ENCODE data around the gene KAZN. TPM values are rescaled to one million over a fixed set of nuclear protein-coding genes. Genes with fewer than 3 reads are reported as not detected.

KAZN gene
- total RNA-seq, 2 donors from 2014 or later, result 9.8 to 12.2 TPM

- Histone ChIP-seq H3K4me1 (no peaks in the 10 kb centered on the region), H3K9ac (ENCODE audit: low read depth in 2 of 2, low read length in 2 of 2) (no peak overlapping the region), H3K27me3 (no peaks in the 10 kb centered on the region), H3K9me3 (no peaks in the 10 kb centered on the region), H3K4me3 (no peak overlapping the region), H3K27ac (no peak overlapping the region), H3K36me3 (no peaks in the 10 kb centered on the region)
- intact Hi-C loops (cut with DNase I), result no loop called here
- no peak for DNase-seq
- no peak for TF ChIP-seq CTCF (IDR thresholded peaks at IDR 0.05)
These were observed 116.8 kb downstream of the KAZN start for GRCh38 chr1:14715266-14715665.

GRCh38 chr1:14715802-14716201 lies 117.3 kb downstream of the KAZN start:
- no peaks in the 10 kb centered on the region for H3K9me3 ChIP-seq
- H3K4me1 ChIP-seq, result no peaks in the 10 kb centered on the region
- H3K36me3 ChIP-seq, result no peaks in the 10 kb centered on the region
- intact Hi-C loops (cut with DNase I), result no loop called here
- H3K27ac ChIP-seq, result no peak overlapping the region
- TF ChIP-seq CTCF (IDR thresholded peaks at IDR 0.05), result no peak
- H3K9ac ChIP-seq (ENCODE audit: low read depth in 2 of 2, low read length in 2 of 2), result no peak overlapping the region
- no peaks in the 10 kb centered on the region for H3K27me3 ChIP-seq
- DNase-seq, result no peak
- no peak overlapping the region for H3K4me3 ChIP-seq

- Histone ChIP-seq H3K9me3 (no peaks in the 10 kb centered on the region), H3K36me3 (no peaks in the 10 kb centered on the region), H3K27me3 (no peaks in the 10 kb centered on the region), H3K9ac (ENCODE audit: low read depth in 2 of 2, low read length in 2 of 2) (no peak overlapping the region), H3K4me1 (no peaks in the 10 kb centered on the region), H3K4me3 (no peak overlapping the region), H3K27ac (no peak overlapping the region)
- intact Hi-C loops (cut with DNase I), result no loop called here
- DNase-seq, result no peak
- TF ChIP-seq CTCF (IDR thresholded peaks at IDR 0.05), result no peak
These were observed 118.0 kb downstream of the KAZN start for GRCh38 chr1:14716474-14716873.

GRCh38 chr1:14718476-14718875 lies 120.0 kb downstream of the KAZN start:
- H3K4me3 ChIP-seq, result no peak overlapping the region
- no peak for TF ChIP-seq CTCF (IDR thresholded peaks at IDR 0.05)
- no peak overlapping the region for H3K27ac ChIP-seq
- no peak for DNase-seq
- no peaks in the 10 kb centered on the region for H3K4me1 ChIP-seq
- no peaks in the 10 kb centered on the region for H3K36me3 ChIP-seq
- intact Hi-C loops (cut with DNase I), result no loop called here
- no peak overlapping the region for H3K9ac ChIP-seq (ENCODE audit: low read depth in 2 of 2, low read length in 2 of 2)
- no peaks in the 10 kb centered on the region for H3K27me3 ChIP-seq
- no peaks in the 10 kb centered on the region for H3K9me3 ChIP-seq

GRCh38 chr1:14723401-14723800 lies 124.9 kb downstream of the KAZN start:
- Histone ChIP-seq H3K9ac (ENCODE audit: low read depth in 2 of 2, low read length in 2 of 2) (no peak overlapping the region), H3K27me3 (no peaks in the 10 kb centered on the region), H3K36me3 (no peaks in the 10 kb centered on the region), H3K4me1 (no peaks in the 10 kb centered on the region), H3K27ac (no peak overlapping the region), H3K4me3 (no peak overlapping the region), H3K9me3 (no peaks in the 10 kb centered on the region)
- no peak for TF ChIP-seq CTCF (IDR thresholded peaks at IDR 0.05)
- intact Hi-C loops (cut with DNase I), result no loop called here
- DNase-seq, result no peak

GRCh38 chr1:14724246-14724645 lies 125.8 kb downstream of the KAZN start:
- intact Hi-C loops (cut with DNase I), result no loop called here
- H3K4me3 ChIP-seq, result no peak overlapping the region
- no peak for DNase-seq
- H3K9me3 ChIP-seq, result no peaks in the 10 kb centered on the region
- no peaks in the 10 kb centered on the region for H3K27me3 ChIP-seq
- no peak overlapping the region for H3K9ac ChIP-seq (ENCODE audit: low read depth in 2 of 2, low read length in 2 of 2)
- no peaks in the 10 kb centered on the region for H3K4me1 ChIP-seq
- H3K27ac ChIP-seq, result no peak overlapping the region
- H3K36me3 ChIP-seq, result no peaks in the 10 kb centered on the region
- no peak for TF ChIP-seq CTCF (IDR thresholded peaks at IDR 0.05)

All from colonic mucosa (tissue), 4 donors.